Keratinocyte (primary cell): ENCODE measurements around the gene KNCN.

Source experiments
- CTCF ChIP-seq, 3 experiments: IDR thresholded peaks in 1 of 3; conservative IDR thresholded peaks in 1 of 3; optimal IDR thresholded peaks in 1 of 3; 2 replicates in 2 of 3; 3 replicates in 1 of 3; pipeline versions ENCODE3 to v1.5.1; 2011; ENCODE audit warnings: low read length in 3 of 3, mild to moderate bottlenecking in 3 of 3, moderate library complexity in 2 of 3, control low read depth in 1 of 3, inconsistent platforms in 1 of 3; ENCODE audit not compliant: insufficient read depth in 2 of 3; ENCODE audit errors: extremely low read depth in 1 of 3
- EZH2 ChIP-seq: IDR thresholded peaks from one replicate; pipeline ENCODE4 v1.6.1; 2012; ENCODE audit warnings: inconsistent platforms, mild to moderate bottlenecking, low read length, moderate library complexity

GRCh38 chr1:46524843-46525242 is 26.6 kb downstream of the KNCN start:
- no peak for TF ChIP-seq CTCF (optimal IDR thresholded peaks at IDR 0.05 in 1 of 3, IDR thresholded peaks at IDR 0.05 in 1 of 3, conservative IDR thresholded peaks at IDR 0.05 in 1 of 3; ENCODE audit: extremely low read depth in 1 of 3, insufficient read depth in 2 of 3, low read length in 3 of 3)
- TF ChIP-seq EZH2, result no peak
